Endothelial cell of umbilical vein (primary cell): ENCODE measurements around the gene HK1. TPM values are rescaled to one million over a fixed set of nuclear protein-coding genes. Genes with fewer than 3 reads are reported as not detected.

Experiments used
- BruUV-seq: library from RNA; stranded (reverse); fragments of 400-500 nt; replicated peaks from 2 replicates; lab custom pipeline; 2021; lab: Mats Ljungman, UMichigan
- CTCF ChIA-PET: fragments of 300-600, 350-600 bp; sonication (Branson Sonifier 250); formaldehyde crosslinking; loops from one replicate; lab custom pipeline; 2021; ENCODE audit warnings: antibody characterized with exemption, inconsistent platforms; lab: Charles Lee
- POLR2A ChIA-PET: fragments of 300-600, 350-600 bp; sonication (Branson Sonifier 250); formaldehyde crosslinking; loops from one replicate; lab custom pipeline; 2021; ENCODE audit warnings: antibody characterized with exemption, inconsistent platforms; lab: Charles Lee
- DNase-seq: peaks from one replicate; pipeline ENCODE4 v3.0.0-alpha.2; 2011; ENCODE audit warnings: low read depth, low spot score
- FAIRE-seq: peaks from 2 replicates; lab custom pipeline; 2011; peaks lifted over from hg19 to GRCh38; lab: Jason Lieb, UNC
- H2AFZ ChIP-seq: 2 replicates; pipeline ENCODE4 v1.6.0; 2012; ENCODE audit warnings: low read depth, low read length, control low read depth, inconsistent platforms
- H3K27ac ChIP-seq: 2 replicates; pipeline ENCODE4 v1.5.1; 2011; ENCODE audit warnings: low read depth, mild to moderate bottlenecking, control low read depth, low read length, moderate library complexity; ENCODE audit not compliant: insufficient read depth
- H3K27me3 ChIP-seq, 2 experiments: 2 replicates each; pipeline versions ENCODE4 v1.6.0 to v1.6.1; 2011; ENCODE audit warnings: low read length in 2 of 2, mixed read lengths in 1 of 2; ENCODE audit not compliant: control insufficient read depth in 2 of 2, insufficient read depth in 2 of 2
- H3K36me3 ChIP-seq, 2 experiments: 2 replicates in 1 of 2; 3 replicates in 1 of 2; pipeline ENCODE4 v1.5.1; 2011; ENCODE audit warnings: low read length in 2 of 2, mild to moderate bottlenecking in 1 of 2, moderate library complexity in 1 of 2; ENCODE audit not compliant: control insufficient read depth in 2 of 2, insufficient read depth in 2 of 2; ENCODE audit errors: extremely low read depth in 1 of 2
- H3K4me1 ChIP-seq: 3 replicates; pipeline ENCODE4 v1.5.1; 2011; ENCODE audit warnings: mild to moderate bottlenecking, low read length; ENCODE audit not compliant: control insufficient read depth, insufficient read depth; ENCODE audit errors: extremely low read depth
- H3K4me2 ChIP-seq: 2 replicates; pipeline ENCODE4 v1.6.1; 2011; ENCODE audit warnings: low read length, control low read depth, mixed read lengths; ENCODE audit not compliant: insufficient read depth
- H3K4me3 ChIP-seq, 3 experiments: fragments of 200-600 bp in 1 of 3; sonication (generic), shearing (Covaris generic) in 1 of 3; replicated peaks in 1 of 3; 2 replicates each; pipeline ENCODE4 v1.5.1; 2011 to 2016; ENCODE audit warnings: control low read depth in 3 of 3, low read length in 3 of 3, mild to moderate bottlenecking in 2 of 3, inconsistent platforms in 1 of 3, low read depth in 1 of 3, moderate library complexity in 1 of 3; ENCODE audit not compliant: insufficient read depth in 1 of 3
- H3K79me2 ChIP-seq: 2 replicates; pipeline ENCODE4 v1.6.0; 2012; ENCODE audit warnings: low read length, inconsistent platforms; ENCODE audit not compliant: control insufficient read depth, insufficient read depth
- H3K9ac ChIP-seq: replicated peaks from 2 replicates; pipeline ENCODE3; 2011; ENCODE audit warnings: low read length, control low read depth; ENCODE audit not compliant: insufficient read depth; ENCODE audit errors: extremely low read depth
- H3K9me1 ChIP-seq: replicated peaks from 3 replicates; pipeline ENCODE4 v1.6.0; 2011; ENCODE audit warnings: mild to moderate bottlenecking, low read length; ENCODE audit not compliant: control insufficient read depth, insufficient read depth; ENCODE audit errors: extremely low read depth
- H3K9me3 ChIP-seq: replicated peaks from 2 replicates; pipeline ENCODE4 v1.5.1; 2012; ENCODE audit warnings: low read length, inconsistent platforms; ENCODE audit not compliant: control insufficient read depth, insufficient read depth
- H4K20me1 ChIP-seq: replicated peaks from 2 replicates; pipeline ENCODE3; 2011; ENCODE audit warnings: mild to moderate bottlenecking, low read length; ENCODE audit not compliant: control insufficient read depth, insufficient read depth; ENCODE audit errors: extremely low read depth
- EZH2 ChIP-seq: IDR thresholded peaks from 2 replicates; pipeline ENCODE4 v1.6.1; 2012; ENCODE audit warnings: borderline replicate concordance, low read depth, mild to moderate bottlenecking, moderate library complexity, low read length, inconsistent platforms; ENCODE audit not compliant: severe bottlenecking
- FOS ChIP-seq: IDR thresholded peaks from 2 replicates; pipeline ENCODE4 v1.6.1; 2011; ENCODE audit warnings: mild to moderate bottlenecking, low read length, moderate library complexity, borderline replicate concordance; ENCODE audit not compliant: insufficient read depth
- POLR2A ChIP-seq: IDR thresholded peaks from 2 replicates; pipeline ENCODE4 v1.6.1; 2012; ENCODE audit warnings: low read depth, mild to moderate bottlenecking, control low read depth, low read length
- POLR2AphosphoS5 ChIP-seq: IDR thresholded peaks from 2 replicates; pipeline ENCODE4 v1.6.1; 2012; ENCODE audit warnings: low read depth, mild to moderate bottlenecking, control low read depth, low read length, moderate library complexity; ENCODE audit not compliant: insufficient read depth
- dilution Hi-C: fragments of 300-500 bp; cut with MboI; formaldehyde crosslinking; loops from one replicate; pipeline ENCODE4 v1.15.0; 2019; ENCODE audit warnings: low sequenced_read_pairs; ENCODE audit not compliant: extremely low pct_ligation_motif_present
- intact Hi-C: fragments of 100-400 bp; cut with micrococcal nuclease; formaldehyde crosslinking; loops from one replicate; pipeline ENCODE4 v1.10.0; 2022
- polyA plus RNA-seq, 4 experiments: library from polyadenylated mRNA; depleted of rRNA in 3 of 4; stranded (reverse) in 3 of 4; unstranded in 1 of 4; fragments of >200 nt; gene quantifications; 2 replicates each; pipeline versions ENCODE4 v1.2.1 to v1.2.3, GENCODE V29; 2011 to 2012; ENCODE audit warnings: missing spikeins in 1 of 4
- total RNA-seq: library from RNA; stranded (reverse); gene quantifications from 2 replicates; pipeline ENCODE4 v1.2.3, GENCODE V29; 2021

Gene HK1
- total and polyA plus RNA-seq, 2 donors (not counting 3 experiments of a cell fraction or from before 2014, with no cell fraction given), result 50.8 to 121 TPM

DNA sequence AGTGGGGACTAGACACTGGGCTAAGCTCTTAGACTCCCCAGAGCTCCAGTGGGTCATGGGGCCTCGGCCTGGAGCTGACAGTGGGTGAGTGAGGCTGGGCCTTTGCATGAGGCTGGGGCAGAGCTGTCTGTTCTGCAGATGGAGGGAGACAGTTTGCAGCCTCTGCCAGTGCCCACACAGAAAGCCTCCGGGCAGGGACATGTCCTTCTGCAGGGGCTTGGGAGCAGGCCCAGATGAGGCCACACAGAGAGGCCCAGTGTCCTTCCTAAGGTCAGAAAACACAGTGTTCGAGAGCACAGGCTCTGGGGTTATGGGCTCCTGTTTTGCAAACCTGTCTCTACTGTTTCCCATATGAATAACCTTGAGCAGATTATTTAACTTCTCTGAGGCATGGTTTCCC lies 25.1 kb upstream of the HK1 start:
- intact Hi-C loops, result no loop called here
- POLR2A ChIA-PET, result no interaction called here

GRCh38 chr10:69254877-69255276 lies 23.4 kb upstream of the HK1 start:
- H3K9me1 ChIP-seq, result no peaks in the 10 kb centered on the region
- H3K9ac ChIP-seq, result no peak overlapping the region
- no peaks in the 10 kb centered on the region for H3K9me3 ChIP-seq
- BruUV-seq, result no TSS peak
- peaks cover 0 to 2% of the 10 kb centered on the region in 2 experiments for H3K27me3 ChIP-seq
- no peaks in the 10 kb centered on the region for H3K79me2 ChIP-seq
- H3K36me3 ChIP-seq, result no peaks in the 10 kb centered on the region
- no peak overlapping the region for H3K4me3 ChIP-seq
- dilution Hi-C loops, result no loop called here
- POLR2A ChIA-PET, result no interaction called here
- CTCF ChIA-PET, result no interaction called here
- H2AFZ ChIP-seq, result no peak overlapping the region
- FAIRE-seq, result no peak
- intact Hi-C loops, result no loop called here
- no peaks in the 10 kb centered on the region for H4K20me1 ChIP-seq
- no peaks in the 10 kb centered on the region for H3K4me1 ChIP-seq
- DNase-seq, result no peak
- H3K27ac ChIP-seq, result no peak overlapping the region
- no peak overlapping the region for H3K4me2 ChIP-seq
- TF ChIP-seq POLR2A (no peak), POLR2AphosphoS5 (no peak), EZH2 (no peak)

More for the DNA sequence above, 25.1 kb upstream of the HK1 start:
- DNase-seq (no peak), FAIRE-seq (no peak)
- H3K27me3 ChIP-seq, result peaks cover 0 to 2% of the 10 kb centered on the region in 2 experiments
- H2AFZ ChIP-seq, result no peak overlapping the region
- H3K4me3 ChIP-seq, result no peak overlapping the region
- no peaks in the 10 kb centered on the region for H3K79me2 ChIP-seq
- BruUV-seq, result no TSS peak
- no peak overlapping the region for H3K4me2 ChIP-seq
- no peaks in the 10 kb centered on the region for H3K9me3 ChIP-seq
- no peaks in the 10 kb centered on the region for H4K20me1 ChIP-seq
- dilution Hi-C loops, result no loop called here
- no peaks in the 10 kb centered on the region for H3K9me1 ChIP-seq
- TF ChIP-seq EZH2 (no peak), FOS (no peak), POLR2AphosphoS5 (no peak)
- no peak overlapping the region for H3K27ac ChIP-seq
- no peak overlapping the region for H3K9ac ChIP-seq
- H3K36me3 ChIP-seq, result no peaks in the 10 kb centered on the region
- no peaks in the 10 kb centered on the region for H3K4me1 ChIP-seq
- CTCF ChIA-PET, result interaction anchor here (1.1 to 1.8 kb wide), 2 partner anchors 14 to 122 kb away, joined by 3 to 5 read pairs; no protein-coding TSS in a partner anchor
